A549 (cell line): ENCODE results near the gene CECR2.

Source experiments
- BHLHE40 ChIP-seq: IDR thresholded peaks from 2 replicates; pipeline ENCODE4 v1.6.1; 2012; ENCODE audit warnings: low read depth, low read length, inconsistent platforms
- FOSL2 ChIP-seq, 2 experiments: fragments of 450-650 bp in 1 of 2; fragments of >200 bp in 1 of 2; sonication (Bioruptor Twin) in 1 of 2; formaldehyde crosslinking; IDR thresholded peaks; 2 replicates each; pipeline versions ENCODE4 v1.5.0 to v1.6.1; 2016 to 2020; ENCODE audit warnings: mild to moderate bottlenecking in 1 of 2, moderate library complexity in 1 of 2
- HDAC2 ChIP-seq: fragments of 200-600 bp; sonication (generic); IDR thresholded peaks from 2 replicates; pipeline ENCODE4 v1.6.1; 2016
- MAX ChIP-seq: IDR thresholded peaks from 2 replicates; pipeline ENCODE4 v1.6.1; 2012
- POLR2A ChIP-seq: IDR thresholded peaks from 2 replicates; pipeline ENCODE4 v1.6.1; 2012; ENCODE audit warnings: mild to moderate bottlenecking, low read length
- REST ChIP-seq: fragments of 200-600 bp; sonication (generic); IDR thresholded peaks from 2 replicates; pipeline ENCODE4 v1.6.1; 2016; ENCODE audit warnings: antibody characterized with exemption, mild to moderate bottlenecking, moderate library complexity
- RFX5 ChIP-seq: fragments of 450-650 bp; IDR thresholded peaks from 2 replicates; pipeline ENCODE4 v1.7.1; 2014; ENCODE audit warnings: antibody characterized with exemption, mild to moderate bottlenecking, moderate library complexity
- SREBF2 ChIP-seq: fragments of 450-650 bp; IDR thresholded peaks from 2 replicates; pipeline ENCODE4 v1.6.1; 2014; ENCODE audit warnings: mild to moderate bottlenecking, moderate library complexity
- TF ChIP-seq, protein P1 (sequence below): fragments of >200 bp; sonication (Bioruptor Twin); formaldehyde crosslinking; IDR thresholded peaks from 3 replicates; pipeline ENCODE4 v1.5.1; 2016
- TF ChIP-seq, protein P2 (sequence below): fragments of 250-450 bp; sonication (Bioruptor Pico); IDR thresholded peaks from 2 replicates; pipeline ENCODE4 v1.5.0; 2021; ENCODE audit warnings: mild to moderate bottlenecking, moderate library complexity, borderline replicate concordance

- TF ChIP-seq SREBF2 = no peak
- TF ChIP-seq, protein P1, sequence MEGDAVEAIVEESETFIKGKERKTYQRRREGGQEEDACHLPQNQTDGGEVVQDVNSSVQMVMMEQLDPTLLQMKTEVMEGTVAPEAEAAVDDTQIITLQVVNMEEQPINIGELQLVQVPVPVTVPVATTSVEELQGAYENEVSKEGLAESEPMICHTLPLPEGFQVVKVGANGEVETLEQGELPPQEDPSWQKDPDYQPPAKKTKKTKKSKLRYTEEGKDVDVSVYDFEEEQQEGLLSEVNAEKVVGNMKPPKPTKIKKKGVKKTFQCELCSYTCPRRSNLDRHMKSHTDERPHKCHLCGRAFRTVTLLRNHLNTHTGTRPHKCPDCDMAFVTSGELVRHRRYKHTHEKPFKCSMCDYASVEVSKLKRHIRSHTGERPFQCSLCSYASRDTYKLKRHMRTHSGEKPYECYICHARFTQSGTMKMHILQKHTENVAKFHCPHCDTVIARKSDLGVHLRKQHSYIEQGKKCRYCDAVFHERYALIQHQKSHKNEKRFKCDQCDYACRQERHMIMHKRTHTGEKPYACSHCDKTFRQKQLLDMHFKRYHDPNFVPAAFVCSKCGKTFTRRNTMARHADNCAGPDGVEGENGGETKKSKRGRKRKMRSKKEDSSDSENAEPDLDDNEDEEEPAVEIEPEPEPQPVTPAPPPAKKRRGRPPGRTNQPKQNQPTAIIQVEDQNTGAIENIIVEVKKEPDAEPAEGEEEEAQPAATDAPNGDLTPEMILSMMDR = no peak
- TF ChIP-seq REST = no peak
- no peak for TF ChIP-seq POLR2A
- TF ChIP-seq FOSL2 (IDR thresholded peaks at IDR 0.05) = no peak
- no peak for TF ChIP-seq FOSL2 (CRISPR knock-in tag; IDR thresholded peaks at IDR 0.05)
- TF ChIP-seq BHLHE40 = no peak
- TF ChIP-seq, protein P2, sequence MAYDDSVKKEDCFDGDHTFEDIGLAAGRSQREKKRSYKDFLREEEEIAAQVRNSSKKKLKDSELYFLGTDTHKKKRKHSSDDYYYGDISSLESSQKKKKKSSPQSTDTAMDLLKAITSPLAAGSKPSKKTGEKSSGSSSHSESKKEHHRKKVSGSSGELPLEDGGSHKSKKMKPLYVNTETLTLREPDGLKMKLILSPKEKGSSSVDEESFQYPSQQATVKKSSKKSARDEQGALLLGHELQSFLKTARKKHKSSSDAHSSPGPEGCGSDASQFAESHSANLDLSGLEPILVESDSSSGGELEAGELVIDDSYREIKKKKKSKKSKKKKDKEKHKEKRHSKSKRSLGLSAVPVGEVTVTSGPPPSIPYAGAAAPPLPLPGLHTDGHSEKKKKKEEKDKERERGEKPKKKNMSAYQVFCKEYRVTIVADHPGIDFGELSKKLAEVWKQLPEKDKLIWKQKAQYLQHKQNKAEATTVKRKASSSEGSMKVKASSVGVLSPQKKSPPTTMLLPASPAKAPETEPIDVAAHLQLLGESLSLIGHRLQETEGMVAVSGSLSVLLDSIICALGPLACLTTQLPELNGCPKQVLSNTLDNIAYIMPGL (CRISPR knock-in tag) = no peak
- no peak for TF ChIP-seq MAX
- TF ChIP-seq RFX5 = no peak
- no peak for TF ChIP-seq HDAC2
Measured at GRCh38 chr22:17334983-17335382, 34.3 kb upstream of the CECR2 start.
